Breast epithelium (tissue), 4 donors: ENCODE measurements around the gene SEL1L3. TPM values are rescaled to one million over a fixed set of nuclear protein-coding genes. Genes with fewer than 3 reads are reported as not detected.

Experiments
- DNase-seq, 2 donors: peaks; one replicate each; pipeline ENCODE4 v3.0.0-alpha.2; 2019; ENCODE audit warnings: low spot score in 2 of 2
- H3K27ac ChIP-seq, 2 donors: fragments of 200-600 bp; sonication (generic) in 1 of 2; one replicate each; pipeline ENCODE4 v1.5.1; 2016 to 2019; ENCODE audit warnings: mild to moderate bottlenecking in 1 of 2
- H3K27me3 ChIP-seq, 2 donors: fragments of 200-600 bp; sonication (generic) in 1 of 2; one replicate each; pipeline versions ENCODE4 v1.5.1 to v1.6.0; 2017 to 2019; ENCODE audit warnings: control low read depth in 1 of 2, mild to moderate bottlenecking in 1 of 2
- H3K36me3 ChIP-seq: fragments of 200-600 bp; one replicate; pipeline ENCODE4 v1.5.1; 2019
- H3K4me1 ChIP-seq, 2 donors: fragments of 200-600 bp; sonication (generic); one replicate each; pipeline ENCODE4 v1.5.1; 2016 to 2019; ENCODE audit warnings: control low read depth in 1 of 2
- H3K4me3 ChIP-seq, 3 donors: fragments of 200-600 bp; sonication (generic); 1 replicate in 2 of 3; 2 replicates in 1 of 3; pipeline ENCODE4 v1.5.1; 2016 to 2019; ENCODE audit warnings: mild to moderate bottlenecking in 3 of 3, moderate library complexity in 2 of 3
- H3K9me3 ChIP-seq, 2 donors: fragments of 200-600 bp; sonication (generic) in 1 of 2; one replicate each; pipeline ENCODE4 v1.5.1; 2016 to 2019; ENCODE audit warnings: control low read depth in 1 of 2
- CTCF ChIP-seq, 3 donors: fragments of 450-650 bp; IDR thresholded peaks; one replicate each; pipeline ENCODE4 v1.5.1; 2016 to 2017; ENCODE audit warnings: antibody characterized with exemption in 3 of 3, mild to moderate bottlenecking in 3 of 3, moderate library complexity in 3 of 3
- POLR2A ChIP-seq: fragments of 450-650 bp; IDR thresholded peaks from one replicate; pipeline ENCODE4 v1.6.1; 2016; ENCODE audit warnings: antibody characterized with exemption, mild to moderate bottlenecking, moderate library complexity
- POLR2AphosphoS5 ChIP-seq, 3 donors: sonication (generic); formaldehyde crosslinking; IDR thresholded peaks; one replicate each; pipeline ENCODE4 v1.6.1; 2017; ENCODE audit warnings: antibody characterized with exemption in 3 of 3
- intact Hi-C: fragments of 100-400 bp; cut with DNase I; formaldehyde crosslinking; loops from one replicate; pipeline ENCODE4 v1.15.1; 2023; ENCODE audit warnings: low total_unique reads
- total RNA-seq, 3 donors: library from RNA; depleted of rRNA; stranded (reverse); fragments of >200 nt; gene quantifications; one replicate each; pipeline ENCODE4 v1.1.0, GENCODE V29; 2016

The SEL1L3 gene
- total RNA-seq, 3 donors from 2014 or later = 10.7 to 15.5 (median 14.7) TPM

GRCh38 chr4:25835384-25835783, 27.4 kb downstream of the SEL1L3 start:
- no peaks in the 10 kb centered on the region for H3K9me3 ChIP-seq
- H3K4me1 ChIP-seq = no peaks in the 10 kb centered on the region
- no peaks in the 10 kb centered on the region for H3K36me3 ChIP-seq
- intact Hi-C loops = no loop called here
- H3K27me3 ChIP-seq = no peaks in the 10 kb centered on the region
- no peak for DNase-seq
- TF ChIP-seq CTCF (IDR thresholded peaks at IDR 0.05) (no peak), POLR2A (no peak), POLR2AphosphoS5 (IDR thresholded peaks at IDR 0.05) (no peak)
- no peak overlapping the region for H3K4me3 ChIP-seq
- no peak overlapping the region for H3K27ac ChIP-seq

- Histone ChIP-seq H3K36me3 (no peaks in the 10 kb centered on the region), H3K9me3 (no peaks in the 10 kb centered on the region), H3K27me3 (no peaks in the 10 kb centered on the region), H3K4me1 (no peaks in the 10 kb centered on the region), H3K27ac (no peak overlapping the region), H3K4me3 (no peak overlapping the region)
- TF ChIP-seq CTCF (IDR thresholded peaks at IDR 0.05) (no peak), POLR2A (no peak), POLR2AphosphoS5 (IDR thresholded peaks at IDR 0.05) (no peak)
- DNase-seq = no peak
- intact Hi-C loops = no loop called here
Observed at GRCh38 chr4:25834411-25835107, 28.2 kb downstream of the SEL1L3 start.

GRCh38 chr4:25830548-25830947, 32.2 kb downstream of the SEL1L3 start:
- no peaks in the 10 kb centered on the region for H3K4me1 ChIP-seq
- H3K36me3 ChIP-seq = no peaks in the 10 kb centered on the region
- DNase-seq = no peak
- H3K4me3 ChIP-seq = no peak overlapping the region
- TF ChIP-seq POLR2A (no peak), CTCF (IDR thresholded peaks at IDR 0.05) (no peak), POLR2AphosphoS5 (IDR thresholded peaks at IDR 0.05) (no peak)
- no peaks in the 10 kb centered on the region for H3K27me3 ChIP-seq
- H3K9me3 ChIP-seq = no peaks in the 10 kb centered on the region
- intact Hi-C loops = no loop called here
- no peak overlapping the region for H3K27ac ChIP-seq

- H3K4me1 ChIP-seq = no peaks in the 10 kb centered on the region
- H3K9me3 ChIP-seq = no peaks in the 10 kb centered on the region
- H3K27me3 ChIP-seq = no peaks in the 10 kb centered on the region
- no peak overlapping the region for H3K4me3 ChIP-seq
- H3K27ac ChIP-seq = no peak overlapping the region
- intact Hi-C loops = no loop called here
- no peaks in the 10 kb centered on the region for H3K36me3 ChIP-seq
- TF ChIP-seq POLR2AphosphoS5 (IDR thresholded peaks at IDR 0.05) (no peak), CTCF (IDR thresholded peaks at IDR 0.05) (no peak), POLR2A (no peak)
- DNase-seq = no peak
Observed at GRCh38 chr4:25827897-25828296, 34.9 kb downstream of the SEL1L3 start.

- H3K4me1 ChIP-seq = no peaks in the 10 kb centered on the region
- no peaks in the 10 kb centered on the region for H3K9me3 ChIP-seq
- intact Hi-C loops = no loop called here
- H3K36me3 ChIP-seq = no peaks in the 10 kb centered on the region
- DNase-seq = no peak
- no peak overlapping the region for H3K27ac ChIP-seq
- TF ChIP-seq CTCF (IDR thresholded peaks at IDR 0.05) (no peak), POLR2AphosphoS5 (IDR thresholded peaks at IDR 0.05) (no peak), POLR2A (no peak)
- no peak overlapping the region for H3K4me3 ChIP-seq
- H3K27me3 ChIP-seq = no peaks in the 10 kb centered on the region
Observed at GRCh38 chr4:25827373-25827772, 35.4 kb downstream of the SEL1L3 start.
